K562 (cell line): ENCODE measurements around the gene ZNF488. TPM values are rescaled to one million over a fixed set of nuclear protein-coding genes. Genes with fewer than 3 reads are reported as not detected.

Source experiments
- CGGBP1 ChIP-seq: fragments of 250-450 bp; sonication (Bioruptor Pico); IDR thresholded peaks from 2 replicates; pipeline ENCODE4 v1.9.0; 2021; ENCODE audit warnings: mild to moderate bottlenecking
- ETV1 ChIP-seq: fragments of 450-650 bp; conservative IDR thresholded peaks from 2 replicates; pipeline ENCODE4 v1.6.1; 2016; ENCODE audit warnings: missing genetic modification characterization, control low read depth, low read depth, missing compliant biosample characterization
- MEF2D ChIP-seq: conservative IDR thresholded peaks from 2 replicates; pipeline ENCODE4 v1.6.1; 2016; ENCODE audit warnings: low read depth, missing genetic modification characterization, missing compliant biosample characterization
- NRF1 ChIP-seq, 2 experiments: fragments of 450-650 bp; IDR thresholded peaks in 1 of 2; conservative IDR thresholded peaks in 1 of 2; 2 replicates each; pipeline ENCODE4 v1.6.1; 2014; ENCODE audit warnings: mild to moderate bottlenecking in 2 of 2
- SAFB ChIP-seq: fragments of 200-400 bp; formaldehyde crosslinking; IDR thresholded peaks from 2 replicates; pipeline ENCODE4 v1.6.1; 2017; ENCODE audit warnings: low read depth, low read length, borderline replicate concordance
- TEAD2 ChIP-seq: fragments of 450-650 bp; IDR thresholded peaks from 2 replicates; pipeline ENCODE4 v1.6.1; 2016; ENCODE audit warnings: missing genetic modification characterization, control low read depth, missing compliant biosample characterization
- ZBTB2 ChIP-seq: fragments of 450-650 bp; IDR thresholded peaks from 2 replicates; pipeline ENCODE4 v1.6.1; 2016; ENCODE audit warnings: antibody characterized with exemption
- ZFPM2 ChIP-seq: fragments of 250-450 bp; sonication (Bioruptor Pico); IDR thresholded peaks from 2 replicates; pipeline ENCODE4 v1.5.1; 2022; ENCODE audit warnings: mild to moderate bottlenecking
- ZNF12 ChIP-seq: sonication (generic); formaldehyde crosslinking; IDR thresholded peaks from 2 replicates; pipeline ENCODE4 v1.4.0; 2020; ENCODE audit warnings: mild to moderate bottlenecking, missing genetic modification reagents
- ZNF274 ChIP-seq: IDR thresholded peaks from 2 replicates; pipeline ENCODE4 v1.6.1; 2011; ENCODE audit warnings: low read depth, mild to moderate bottlenecking, low read length, moderate library complexity, borderline replicate concordance
- ZNF57 ChIP-seq: fragments of 450-650 bp; formaldehyde crosslinking; IDR thresholded peaks from 2 replicates; pipeline ENCODE4 v1.4.0; 2020; ENCODE audit warnings: mild to moderate bottlenecking, moderate library complexity
- ZNF717 ChIP-seq: fragments of 250-450 bp; sonication (Bioruptor Pico); IDR thresholded peaks from 2 replicates; pipeline ENCODE4 v1.5.0; 2021
- polyA plus RNA-seq, 8 experiments: library from polyadenylated mRNA; depleted of rRNA in 4 of 8; stranded (reverse) in 5 of 8; unstranded in 3 of 8; fragments of >200 nt; fragmentation: Nextera tagmentation in 2 of 8; fragmentation: Illumina TruSeq in 1 of 8; extraction: Ambion mirVana in 2 of 8; extraction: Trizol in 1 of 8; gene quantifications; 2 replicates each; pipeline versions ENCODE4 v1.2.1 to v1.2.3, GENCODE V29; 2011 to 2014; ENCODE audit warnings: inconsistent platforms in 1 of 8, missing spikeins in 1 of 8
- total RNA-seq, 7 experiments: library from RNA; depleted of rRNA in 6 of 7; stranded (reverse); fragments of >200 nt in 6 of 7; fragmentation: Illumina TruSeq in 2 of 7; extraction: Trizol in 2 of 7; gene quantifications; 2 replicates each; pipeline versions ENCODE4 v1.2.1 to v1.2.3, GENCODE V29; 2011 to 2021; ENCODE audit warnings: low replicate concordance in 1 of 7
- TF ChIP-seq, protein P1 (sequence below): fragments of 250-450 bp; sonication (Bioruptor Pico); IDR thresholded peaks from 2 replicates; pipeline ENCODE4 v1.8.0; 2022; ENCODE audit warnings: inconsistent platforms, mild to moderate bottlenecking, moderate library complexity, borderline replicate concordance
- TF ChIP-seq, protein P2 (sequence below): fragments of 450-650 bp; IDR thresholded peaks from 2 replicates; pipeline ENCODE4 v1.6.1; 2017; ENCODE audit warnings: antibody characterized with exemption, mild to moderate bottlenecking
- TF ChIP-seq, protein P3 (sequence below): sonication (generic); formaldehyde crosslinking; IDR thresholded peaks from 2 replicates; pipeline ENCODE4 v1.8.0; 2023; ENCODE audit warnings: mild to moderate bottlenecking, missing genetic modification reagents
- TF ChIP-seq, protein P4 (sequence below): fragments of 450-650 bp; IDR thresholded peaks from 2 replicates; pipeline ENCODE4 v1.6.1; 2016; ENCODE audit warnings: mild to moderate bottlenecking

The ZNF488 gene
- total and polyA plus RNA-seq, 9 of the 15 experiments (the other 6 are each of a cell fraction or from before 2014, with no cell fraction given) = 0.03 to 0.09 (median 0.05) TPM; not detected in 3

- TF ChIP-seq CGGBP1 (CRISPR knock-in tag) (no peak), ZNF12 (no peak), ETV1 (tag) (0 out of 2 replicates have a peak, but pooled peaks have one; percentile 20), TEAD2 (tag) (no peak), ZBTB2 (no peak), ZNF717 (no peak), MEF2D (tag) (no peak), SAFB (no peak), ZFPM2 (no peak), ZNF274 (no peak), ZNF57 (no peak), NRF1 (conservative IDR thresholded peaks at IDR 0.05 in 1 of 2, IDR thresholded peaks at IDR 0.05 in 1 of 2) (no peak)
- TF ChIP-seq, protein P1, sequence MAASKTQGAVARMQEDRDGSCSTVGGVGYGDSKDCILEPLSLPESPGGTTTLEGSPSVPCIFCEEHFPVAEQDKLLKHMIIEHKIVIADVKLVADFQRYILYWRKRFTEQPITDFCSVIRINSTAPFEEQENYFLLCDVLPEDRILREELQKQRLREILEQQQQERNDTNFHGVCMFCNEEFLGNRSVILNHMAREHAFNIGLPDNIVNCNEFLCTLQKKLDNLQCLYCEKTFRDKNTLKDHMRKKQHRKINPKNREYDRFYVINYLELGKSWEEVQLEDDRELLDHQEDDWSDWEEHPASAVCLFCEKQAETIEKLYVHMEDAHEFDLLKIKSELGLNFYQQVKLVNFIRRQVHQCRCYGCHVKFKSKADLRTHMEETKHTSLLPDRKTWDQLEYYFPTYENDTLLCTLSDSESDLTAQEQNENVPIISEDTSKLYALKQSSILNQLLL = no peak
- TF ChIP-seq, protein P2, sequence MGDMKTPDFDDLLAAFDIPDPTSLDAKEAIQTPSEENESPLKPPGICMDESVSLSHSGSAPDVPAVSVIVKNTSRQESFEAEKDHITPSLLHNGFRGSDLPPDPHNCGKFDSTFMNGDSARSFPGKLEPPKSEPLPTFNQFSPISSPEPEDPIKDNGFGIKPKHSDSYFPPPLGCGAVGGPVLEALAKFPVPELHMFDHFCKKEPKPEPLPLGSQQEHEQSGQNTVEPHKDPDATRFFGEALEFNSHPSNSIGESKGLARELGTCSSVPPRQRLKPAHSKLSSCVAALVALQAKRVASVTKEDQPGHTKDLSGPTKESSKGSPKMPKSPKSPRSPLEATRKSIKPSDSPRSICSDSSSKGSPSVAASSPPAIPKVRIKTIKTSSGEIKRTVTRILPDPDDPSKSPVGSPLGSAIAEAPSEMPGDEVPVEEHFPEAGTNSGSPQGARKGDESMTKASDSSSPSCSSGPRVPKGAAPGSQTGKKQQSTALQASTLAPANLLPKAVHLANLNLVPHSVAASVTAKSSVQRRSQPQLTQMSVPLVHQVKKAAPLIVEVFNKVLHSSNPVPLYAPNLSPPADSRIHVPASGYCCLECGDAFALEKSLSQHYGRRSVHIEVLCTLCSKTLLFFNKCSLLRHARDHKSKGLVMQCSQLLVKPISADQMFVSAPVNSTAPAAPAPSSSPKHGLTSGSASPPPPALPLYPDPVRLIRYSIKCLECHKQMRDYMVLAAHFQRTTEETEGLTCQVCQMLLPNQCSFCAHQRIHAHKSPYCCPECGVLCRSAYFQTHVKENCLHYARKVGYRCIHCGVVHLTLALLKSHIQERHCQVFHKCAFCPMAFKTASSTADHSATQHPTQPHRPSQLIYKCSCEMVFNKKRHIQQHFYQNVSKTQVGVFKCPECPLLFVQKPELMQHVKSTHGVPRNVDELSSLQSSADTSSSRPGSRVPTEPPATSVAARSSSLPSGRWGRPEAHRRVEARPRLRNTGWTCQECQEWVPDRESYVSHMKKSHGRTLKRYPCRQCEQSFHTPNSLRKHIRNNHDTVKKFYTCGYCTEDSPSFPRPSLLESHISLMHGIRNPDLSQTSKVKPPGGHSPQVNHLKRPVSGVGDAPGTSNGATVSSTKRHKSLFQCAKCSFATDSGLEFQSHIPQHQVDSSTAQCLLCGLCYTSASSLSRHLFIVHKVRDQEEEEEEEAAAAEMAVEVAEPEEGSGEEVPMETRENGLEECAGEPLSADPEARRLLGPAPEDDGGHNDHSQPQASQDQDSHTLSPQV = peak; percentile 65
- TF ChIP-seq, protein P3, sequence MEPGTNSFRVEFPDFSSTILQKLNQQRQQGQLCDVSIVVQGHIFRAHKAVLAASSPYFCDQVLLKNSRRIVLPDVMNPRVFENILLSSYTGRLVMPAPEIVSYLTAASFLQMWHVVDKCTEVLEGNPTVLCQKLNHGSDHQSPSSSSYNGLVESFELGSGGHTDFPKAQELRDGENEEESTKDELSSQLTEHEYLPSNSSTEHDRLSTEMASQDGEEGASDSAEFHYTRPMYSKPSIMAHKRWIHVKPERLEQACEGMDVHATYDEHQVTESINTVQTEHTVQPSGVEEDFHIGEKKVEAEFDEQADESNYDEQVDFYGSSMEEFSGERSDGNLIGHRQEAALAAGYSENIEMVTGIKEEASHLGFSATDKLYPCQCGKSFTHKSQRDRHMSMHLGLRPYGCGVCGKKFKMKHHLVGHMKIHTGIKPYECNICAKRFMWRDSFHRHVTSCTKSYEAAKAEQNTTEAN (CRISPR knock-in tag) = no peak
- TF ChIP-seq, protein P4, sequence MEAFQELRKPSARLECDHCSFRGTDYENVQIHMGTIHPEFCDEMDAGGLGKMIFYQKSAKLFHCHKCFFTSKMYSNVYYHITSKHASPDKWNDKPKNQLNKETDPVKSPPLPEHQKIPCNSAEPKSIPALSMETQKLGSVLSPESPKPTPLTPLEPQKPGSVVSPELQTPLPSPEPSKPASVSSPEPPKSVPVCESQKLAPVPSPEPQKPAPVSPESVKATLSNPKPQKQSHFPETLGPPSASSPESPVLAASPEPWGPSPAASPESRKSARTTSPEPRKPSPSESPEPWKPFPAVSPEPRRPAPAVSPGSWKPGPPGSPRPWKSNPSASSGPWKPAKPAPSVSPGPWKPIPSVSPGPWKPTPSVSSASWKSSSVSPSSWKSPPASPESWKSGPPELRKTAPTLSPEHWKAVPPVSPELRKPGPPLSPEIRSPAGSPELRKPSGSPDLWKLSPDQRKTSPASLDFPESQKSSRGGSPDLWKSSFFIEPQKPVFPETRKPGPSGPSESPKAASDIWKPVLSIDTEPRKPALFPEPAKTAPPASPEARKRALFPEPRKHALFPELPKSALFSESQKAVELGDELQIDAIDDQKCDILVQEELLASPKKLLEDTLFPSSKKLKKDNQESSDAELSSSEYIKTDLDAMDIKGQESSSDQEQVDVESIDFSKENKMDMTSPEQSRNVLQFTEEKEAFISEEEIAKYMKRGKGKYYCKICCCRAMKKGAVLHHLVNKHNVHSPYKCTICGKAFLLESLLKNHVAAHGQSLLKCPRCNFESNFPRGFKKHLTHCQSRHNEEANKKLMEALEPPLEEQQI = no peak
Measured at GRCh38 chr10:47337310-47337709, 46.8 kb downstream of the ZNF488 start (continued).
